Measurements from ENCODE around the gene ZFYVE28.

Gene ZFYVE28

GRCh38 chr4:2299794-2300193, 118.7 kb downstream of the ZFYVE28 start:
- DNase-seq = no peak

- no peak for DNase-seq
Observed at GRCh38 chr4:2298532-2298991, 119.9 kb downstream of the ZFYVE28 start.

- no peak for DNase-seq
Observed at GRCh38 chr4:2297606-2298531, 120.6 kb downstream of the ZFYVE28 start.

GRCh38 chr4:2296631-2297601, 121.5 kb downstream of the ZFYVE28 start:
- no peak for DNase-seq

GRCh38 chr4:2295900-2296442, 122.5 kb downstream of the ZFYVE28 start:
- DNase-seq = no peak

- DNase-seq = no peak
Observed at GRCh38 chr4:2295500-2295899, 122.9 kb downstream of the ZFYVE28 start.

- DNase-seq = no peak
Observed at GRCh38 chr4:2292646-2293108, 125.8 kb downstream of the ZFYVE28 start.

- DNase-seq = no peak
Observed at GRCh38 chr4:2291705-2292645, 126.5 kb downstream of the ZFYVE28 start.

GRCh38 chr4:2290974-2291704, 127.3 kb downstream of the ZFYVE28 start:
- DNase-seq = no peak

- DNase-seq = no peak
Observed at GRCh38 chr4:2290488-2290887, 128.0 kb downstream of the ZFYVE28 start.

- no peak for DNase-seq
Observed at GRCh38 chr4:2289955-2290333, 128.5 kb downstream of the ZFYVE28 start.

GRCh38 chr4:2289311-2289954, 129.0 kb downstream of the ZFYVE28 start:
- no peak for DNase-seq

GRCh38 chr4:2288051-2288541, 130.3 kb downstream of the ZFYVE28 start:
- DNase-seq = no peak

GRCh38 chr4:2287594-2287915, 130.9 kb downstream of the ZFYVE28 start:
- DNase-seq = no peak

GRCh38 chr4:2286904-2287593, 131.4 kb downstream of the ZFYVE28 start:
- DNase-seq = no peak

- no peak for DNase-seq
Observed at GRCh38 chr4:2285613-2286381, 132.6 kb downstream of the ZFYVE28 start.

GRCh38 chr4:2284934-2285612, 133.4 kb downstream of the ZFYVE28 start:
- DNase-seq = no peak

- DNase-seq = no peak
Observed at GRCh38 chr4:2284161-2284933, 134.1 kb downstream of the ZFYVE28 start.
